Stimulated activated CD8-positive, alpha-beta memory T cell treated with anti-CD3 and anti-CD28 coated beads, Interleukin-7, amount 100 ng/mL, for 4 hours (primary cell): ENCODE results near the gene TREX2.
A peak's percentile ranks its signal among the peaks of the same experiment; 100 is the strongest.

Source experiments
- DNase-seq, 2 donors: peaks; one replicate each; pipeline ENCODE4 v3.0.0-alpha.2; 2020; ENCODE audit warnings: low read depth in 2 of 2

Gene TREX2

GRCh38 chrX:153435845-153436244, 10.0 kb downstream of the TREX2 start:
- DNase-seq = no peak

GRCh38 chrX:153434801-153435200, 11.1 kb downstream of the TREX2 start:
- no peak for DNase-seq

GRCh38 chrX:153433781-153434285, 12.0 kb downstream of the TREX2 start:
- DNase-seq = no peak

GRCh38 chrX:153433161-153433680, 12.6 kb downstream of the TREX2 start:
- DNase-seq = no peak

GRCh38 chrX:153430796-153431195, 15.1 kb downstream of the TREX2 start:
- DNase-seq = no peak

GRCh38 chrX:153426204-153426603, 19.7 kb downstream of the TREX2 start:
- DNase-seq = no peak

GRCh38 chrX:153423652-153424051, 22.2 kb downstream of the TREX2 start:
- DNase-seq = no peak

GRCh38 chrX:153421856-153422255, 24.0 kb downstream of the TREX2 start:
- no peak for DNase-seq

GRCh38 chrX:153420851-153421599, 24.8 kb downstream of the TREX2 start:
- DNase-seq = no peak

GRCh38 chrX:153417637-153418036, 28.2 kb downstream of the TREX2 start:
- no peak for DNase-seq

- no peak for DNase-seq
Measured at GRCh38 chrX:153416781-153417450, 28.9 kb downstream of the TREX2 start.

GRCh38 chrX:153414856-153415510, 30.9 kb downstream of the TREX2 start:
- no peak for DNase-seq

- no peak for DNase-seq
Measured at GRCh38 chrX:153413731-153414130, 32.1 kb downstream of the TREX2 start.

GRCh38 chrX:153412746-153413720, 32.8 kb downstream of the TREX2 start:
- DNase-seq = no peak

GRCh38 chrX:153411988-153412574, 33.8 kb downstream of the TREX2 start:
- no peak for DNase-seq

GRCh38 chrX:153411255-153411987, 34.4 kb downstream of the TREX2 start, which contains the start of gene ZFP92:
ZFP92 (plus strand) TSS chrX:153411472; CDS start chrX:153418323, 6,851 bp downstream.
- DNase-seq = peak in 1 of 2 donors; percentile 30

GRCh38 chrX:153410888-153411254, 35.0 kb downstream of the TREX2 start:
- no peak for DNase-seq

- DNase-seq = no peak
Measured at GRCh38 chrX:153410373-153410772, 35.5 kb downstream of the TREX2 start.

GRCh38 chrX:153409414-153410101, 36.3 kb downstream of the TREX2 start:
- no peak for DNase-seq
